SJSA1 (cell line): ENCODE results near the gene ROR1. TPM values are rescaled to one million over a fixed set of nuclear protein-coding genes. Genes with fewer than 3 reads are reported as not detected.

ENCODE experiments used
- DNase-seq, 2 experiments: peaks; one replicate each; pipeline ENCODE4 v3.0.0-alpha.2; 2015 to 2020; ENCODE audit warnings: low spot score in 2 of 2, low read depth in 1 of 2
- H3K27ac ChIP-seq: fragments of 250-450 bp; sonication (Bioruptor Pico); 2 replicates; pipeline ENCODE4 v1.5.1; 2020; ENCODE audit warnings: mild to moderate bottlenecking, moderate library complexity
- H3K27me3 ChIP-seq: fragments of 250-450 bp; sonication (Bioruptor Pico); replicated peaks from 2 replicates; pipeline ENCODE4 v1.5.1; 2020; ENCODE audit warnings: mild to moderate bottlenecking, moderate library complexity
- H3K36me3 ChIP-seq: fragments of 250-450 bp; sonication (Bioruptor Pico); 2 replicates; pipeline ENCODE4 v1.5.1; 2020; ENCODE audit warnings: mild to moderate bottlenecking
- H3K4me1 ChIP-seq: fragments of 250-450 bp; sonication (Bioruptor Pico); replicated peaks from 2 replicates; pipeline ENCODE4 v1.6.1; 2021; ENCODE audit warnings: mild to moderate bottlenecking
- H3K4me3 ChIP-seq: fragments of 250-450 bp; sonication (Bioruptor Pico); 2 replicates; pipeline ENCODE4 v1.5.1; 2020; ENCODE audit warnings: mild to moderate bottlenecking
- H3K9me3 ChIP-seq: fragments of 250-450 bp; sonication (Bioruptor Pico); replicated peaks from 2 replicates; pipeline ENCODE4 v1.5.1; 2020; ENCODE audit warnings: mild to moderate bottlenecking
- total RNA-seq: library from RNA; depleted of rRNA; stranded (reverse); fragments of >200 nt; shearing (Covaris generic); gene quantifications from 2 replicates; pipeline ENCODE4 v1.2.3, GENCODE V29; 2014

Gene ROR1
- total RNA-seq, 1 experiment from 2014 or later, result 19.7 TPM

DNA sequence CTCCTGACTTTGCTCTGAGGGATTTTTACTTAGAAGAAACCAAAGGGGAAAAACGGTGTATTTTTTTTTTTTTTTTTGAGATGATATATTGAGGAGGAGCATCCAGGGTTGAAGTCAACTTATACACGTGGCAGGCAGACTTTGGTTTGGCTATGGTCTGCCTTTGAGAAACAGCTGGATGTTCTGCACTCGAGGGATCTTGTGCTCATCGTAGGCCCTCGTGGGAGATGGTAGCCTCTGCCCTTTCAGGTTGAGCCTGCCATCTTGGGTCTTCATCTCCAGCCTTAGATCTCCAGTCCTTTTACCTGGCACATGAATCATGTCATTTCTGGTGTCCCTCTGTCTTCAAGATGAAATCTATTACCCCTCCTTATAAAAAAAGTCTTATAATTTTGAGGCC, 362.5 kb downstream of the ROR1 start:
- Histone ChIP-seq H3K9me3 (no peaks in the 10 kb centered on the region; the same call in 1 of the 2 replicates), H3K36me3 (no peaks in the 10 kb centered on the region; the same call in 1 of the 2 replicates), H3K27me3 (no peaks in the 10 kb centered on the region), H3K27ac (no peak overlapping the region), H3K4me1 (peaks cover 32% of the 10 kb centered on the region), H3K4me3 (no peak overlapping the region)
- no peak for DNase-seq

- Histone ChIP-seq H3K27me3 (no peaks in the 10 kb centered on the region), H3K27ac (no peak overlapping the region), H3K36me3 (no peaks in the 10 kb centered on the region; the same call in 1 of the 2 replicates), H3K9me3 (no peaks in the 10 kb centered on the region; the same call in 1 of the 2 replicates), H3K4me1 (peaks cover 32% of the 10 kb centered on the region), H3K4me3 (no peak overlapping the region)
- peak; percentile 76 to 78 for DNase-seq
These were observed 363.1 kb downstream of the ROR1 start for GRCh38 chr1:64136752-64137411.

DNA sequence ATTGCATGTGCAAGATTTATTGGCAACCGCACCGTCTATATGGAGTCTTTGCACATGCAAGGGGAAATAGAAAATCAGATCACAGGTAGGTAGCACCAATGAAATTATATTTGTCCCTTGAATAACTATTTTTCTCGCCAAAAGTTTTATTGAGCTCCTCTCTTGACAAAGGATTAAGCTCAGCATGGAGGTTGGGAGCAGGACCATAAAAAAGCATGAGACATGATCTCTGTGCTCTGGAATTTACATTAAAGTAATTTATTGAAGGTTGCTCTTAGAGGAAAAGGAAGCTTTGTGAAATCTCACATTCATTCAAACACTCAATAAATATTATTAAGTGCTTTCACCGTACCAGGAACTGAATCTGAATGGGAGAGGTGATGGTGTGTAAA, 363.6 kb downstream of the ROR1 start:
- Histone ChIP-seq H3K4me1 (peaks cover 32% of the 10 kb centered on the region), H3K4me3 (no peak overlapping the region), H3K27ac (no peak overlapping the region), H3K27me3 (no peaks in the 10 kb centered on the region), H3K9me3 (no peaks in the 10 kb centered on the region; the same call in 1 of the 2 replicates), H3K36me3 (no peaks in the 10 kb centered on the region; the same call in 1 of the 2 replicates)
- DNase-seq, result no peak

- no peaks in the 10 kb centered on the region for H3K27me3 ChIP-seq
- H3K36me3 ChIP-seq, result peaks cover 3% of the 10 kb centered on the region; the same call in 1 of the 2 replicates
- H3K27ac ChIP-seq, result no peak overlapping the region
- no peaks in the 10 kb centered on the region; the same call in 1 of the 2 replicates for H3K9me3 ChIP-seq
- H3K4me1 ChIP-seq, result peaks cover 21% of the 10 kb centered on the region
- no peak overlapping the region for H3K4me3 ChIP-seq
- no peak for DNase-seq
These were observed 366.1 kb downstream of the ROR1 start for GRCh38 chr1:64139877-64140276.

- Histone ChIP-seq H3K4me1 (peaks cover 21% of the 10 kb centered on the region), H3K4me3 (no peak overlapping the region), H3K27ac (no peak overlapping the region), H3K9me3 (no peaks in the 10 kb centered on the region; the same call in 1 of the 2 replicates), H3K36me3 (peaks cover 3% of the 10 kb centered on the region; the same call in 1 of the 2 replicates), H3K27me3 (no peaks in the 10 kb centered on the region)
- DNase-seq, result no peak
These were observed 366.8 kb downstream of the ROR1 start for GRCh38 chr1:64140596-64140995.

DNA sequence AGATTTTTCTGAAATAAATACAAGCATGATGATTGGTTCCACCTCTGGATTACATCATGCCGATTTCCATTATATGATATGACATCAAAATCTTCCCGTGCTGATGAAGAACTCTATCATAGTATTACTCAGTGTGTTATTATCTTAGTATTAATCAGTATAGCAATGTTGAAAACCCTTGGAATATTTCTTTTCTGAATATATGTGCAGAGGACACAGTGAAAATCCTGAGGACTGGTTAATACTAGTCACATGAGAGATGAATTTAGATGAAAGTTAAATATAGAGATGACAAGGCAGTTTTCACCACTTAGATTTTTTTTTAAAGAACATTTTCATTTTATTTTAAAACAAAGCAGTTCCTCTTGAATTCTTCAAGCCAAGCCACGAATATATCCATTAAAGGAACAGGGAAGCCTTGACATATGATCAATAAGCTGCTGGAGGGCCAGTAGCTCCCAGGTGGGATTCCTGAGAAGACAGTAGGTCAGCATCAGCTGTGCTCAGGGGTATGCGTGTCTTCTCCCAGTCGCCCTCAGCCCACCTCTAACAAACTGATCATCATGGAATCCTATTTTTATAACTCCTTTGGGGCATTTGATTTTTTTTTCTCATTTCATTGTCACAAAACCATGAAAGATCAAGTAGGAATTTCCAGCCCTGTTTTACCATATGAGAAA, 373.4 kb downstream of the ROR1 start:
- H3K4me3 ChIP-seq, result no peak overlapping the region
- H3K4me1 ChIP-seq, result no peaks in the 10 kb centered on the region
- DNase-seq, result no peak
- no peak overlapping the region for H3K27ac ChIP-seq
- H3K36me3 ChIP-seq, result 0 out of 2 replicates have a peak, but pooled peaks cover 3% of the 10 kb centered on the region
- H3K9me3 ChIP-seq, result no peaks in the 10 kb centered on the region
- H3K27me3 ChIP-seq, result no peaks in the 10 kb centered on the region

DNA sequence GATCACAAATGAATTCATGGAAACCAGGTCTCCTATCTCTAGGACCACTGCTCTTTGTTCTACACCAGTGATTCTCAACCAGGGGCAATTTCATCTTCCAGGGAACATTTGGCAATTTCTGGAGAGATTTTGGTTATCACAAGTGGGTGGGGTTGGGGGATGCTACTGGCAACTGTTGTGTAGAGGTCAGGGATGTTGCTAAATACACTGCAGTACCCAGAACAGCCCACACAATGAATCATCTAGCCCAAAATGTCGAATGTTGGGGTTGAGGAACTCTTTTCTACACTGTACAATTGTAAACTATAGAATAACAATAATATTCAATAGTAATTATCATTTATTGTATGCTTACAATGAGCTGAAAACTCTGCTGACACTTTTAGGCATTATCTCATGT, 373.9 kb downstream of the ROR1 start:
- H3K4me3 ChIP-seq, result no peak overlapping the region
- H3K9me3 ChIP-seq, result no peaks in the 10 kb centered on the region
- no peaks in the 10 kb centered on the region for H3K27me3 ChIP-seq
- 0 out of 2 replicates have a peak, but pooled peaks cover 2% of the 10 kb centered on the region for H3K36me3 ChIP-seq
- H3K4me1 ChIP-seq, result no peaks in the 10 kb centered on the region
- H3K27ac ChIP-seq, result no peak overlapping the region
- no peak for DNase-seq

DNA sequence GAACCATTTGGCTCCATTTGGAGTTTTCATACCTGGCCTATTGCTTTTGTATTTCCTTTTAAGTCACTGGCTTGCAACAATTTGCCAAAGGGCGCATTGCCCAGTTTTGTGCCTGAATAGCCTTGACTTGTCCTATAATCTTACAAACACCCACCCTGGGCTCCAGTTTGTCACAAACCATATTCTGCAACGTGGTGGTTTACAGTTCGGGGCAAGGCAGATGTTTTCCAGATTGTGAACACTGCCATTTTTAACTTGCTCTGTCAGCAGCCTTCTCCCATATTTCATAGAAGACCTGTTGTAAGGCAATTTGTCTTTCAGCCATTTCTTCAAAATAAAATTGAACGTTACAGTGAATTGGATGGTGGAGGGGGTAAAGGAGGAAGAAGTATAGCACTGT, 376.4 kb downstream of the ROR1 start:
- no peak overlapping the region for H3K4me3 ChIP-seq
- H3K27ac ChIP-seq, result no peak overlapping the region
- H3K9me3 ChIP-seq, result no peaks in the 10 kb centered on the region
- H3K27me3 ChIP-seq, result 0 out of 2 replicates have a peak, but pooled peaks cover 2% of the 10 kb centered on the region
- no peaks in the 10 kb centered on the region for H3K4me1 ChIP-seq
- DNase-seq, result no peak
- no peaks in the 10 kb centered on the region for H3K36me3 ChIP-seq

DNA sequence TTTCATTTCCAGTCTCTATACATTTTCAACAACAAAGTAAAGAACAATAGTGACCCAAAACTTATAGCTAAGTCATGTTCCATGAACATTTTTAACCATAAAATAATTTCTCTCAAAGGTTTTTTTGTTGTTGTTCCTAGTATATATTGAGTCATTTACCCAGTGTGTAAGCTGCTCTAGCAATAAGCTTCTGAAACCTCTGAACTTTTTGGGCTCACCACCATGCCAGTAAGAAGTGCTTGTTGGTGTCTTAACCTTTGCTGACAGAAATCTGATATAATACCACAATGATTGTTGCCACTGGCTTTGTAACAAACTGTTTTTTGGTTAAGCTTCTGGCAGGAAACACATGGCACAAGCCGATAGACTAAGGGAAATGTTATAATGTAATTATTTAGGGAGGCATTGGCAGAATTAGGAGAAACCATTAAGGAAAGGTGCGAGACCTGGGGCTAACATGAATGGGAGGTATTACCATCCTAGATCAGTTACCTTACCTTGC, 377.0 kb downstream of the ROR1 start:
- Histone ChIP-seq H3K27ac (no peak overlapping the region), H3K4me3 (no peak overlapping the region), H3K36me3 (no peaks in the 10 kb centered on the region), H3K27me3 (0 out of 2 replicates have a peak, but pooled peaks cover 2% of the 10 kb centered on the region), H3K4me1 (no peaks in the 10 kb centered on the region), H3K9me3 (no peaks in the 10 kb centered on the region)
- DNase-seq, result no peak

GRCh38 chr1:64155278-64155677, 381.5 kb downstream of the ROR1 start:
- Histone ChIP-seq H3K4me3 (no peak overlapping the region), H3K9me3 (no peaks in the 10 kb centered on the region), H3K27me3 (0 out of 2 replicates have a peak, but pooled peaks cover 2% of the 10 kb centered on the region), H3K27ac (no peak overlapping the region), H3K4me1 (no peaks in the 10 kb centered on the region), H3K36me3 (no peaks in the 10 kb centered on the region)
- no peak for DNase-seq

DNA sequence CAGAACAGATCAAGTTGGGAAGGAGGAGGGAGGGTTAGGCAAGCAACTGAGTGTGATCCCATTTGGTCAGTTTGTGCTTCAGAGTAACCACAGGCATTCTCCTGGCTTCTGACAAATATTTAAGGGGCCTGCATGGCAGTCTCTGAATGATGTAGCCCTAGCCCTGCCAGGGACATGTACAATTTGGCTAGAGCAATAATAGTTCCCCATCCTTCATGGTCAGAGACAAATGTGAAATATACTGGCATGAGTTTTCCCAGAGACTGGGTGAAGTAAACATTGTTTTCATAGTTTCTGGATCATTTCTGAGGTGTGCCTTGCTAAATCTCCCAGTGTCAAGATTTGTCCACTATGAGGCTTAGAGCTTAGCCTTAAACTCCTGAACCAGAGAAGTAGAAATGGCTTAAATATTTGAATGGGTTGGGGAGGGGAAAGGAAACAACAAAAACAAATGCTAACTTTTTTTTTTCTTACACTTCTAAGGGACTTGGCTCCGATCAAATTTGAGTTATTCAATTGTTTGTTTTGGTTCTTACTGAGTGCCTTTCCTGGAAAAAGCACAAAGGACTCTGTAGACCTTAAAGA, 387.6 kb downstream of the ROR1 start:
- no peaks in the 10 kb centered on the region for H3K27me3 ChIP-seq
- H3K9me3 ChIP-seq, result no peaks in the 10 kb centered on the region
- no peak overlapping the region for H3K4me3 ChIP-seq
- H3K27ac ChIP-seq, result peak overlapping the region; percentile 35; the same call in 1 of the 2 replicates
- peaks cover 30% of the 10 kb centered on the region for H3K4me1 ChIP-seq
- no peaks in the 10 kb centered on the region; the same call in 1 of the 2 replicates for H3K36me3 ChIP-seq
- DNase-seq, result peak in 1 of 2 experiments; percentile 57

- H3K4me3 ChIP-seq, result no peak overlapping the region
- H3K9me3 ChIP-seq, result no peaks in the 10 kb centered on the region
- DNase-seq, result no peak
- no peaks in the 10 kb centered on the region for H3K27me3 ChIP-seq
- no peaks in the 10 kb centered on the region; the same call in 1 of the 2 replicates for H3K36me3 ChIP-seq
- peaks cover 30% of the 10 kb centered on the region for H3K4me1 ChIP-seq
- H3K27ac ChIP-seq, result peak overlapping the region; percentile 6; the same call in 1 of the 2 replicates
These were observed 388.3 kb downstream of the ROR1 start for GRCh38 chr1:64162151-64162550.

DNA sequence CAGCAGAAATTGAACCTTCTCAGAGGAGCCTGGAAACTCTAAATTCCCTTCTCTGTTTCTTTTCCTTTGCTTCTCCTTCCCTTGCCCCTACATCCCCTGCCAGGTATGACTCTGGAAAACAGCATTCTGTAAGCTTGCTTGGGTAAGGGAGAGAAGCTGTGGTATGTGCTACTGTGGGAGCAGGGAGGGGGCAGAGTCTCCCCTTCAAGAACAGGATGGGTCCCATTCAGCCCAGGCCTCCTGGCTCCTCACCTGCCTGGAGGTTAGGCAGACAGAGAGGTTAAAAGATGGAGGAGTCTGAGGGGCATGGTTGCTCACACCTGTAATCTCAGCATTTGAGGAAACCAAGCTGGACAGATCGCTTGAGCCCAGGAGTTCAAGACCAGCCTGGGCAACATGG, 389.0 kb downstream of the ROR1 start:
- peaks cover 30% of the 10 kb centered on the region for H3K4me1 ChIP-seq
- H3K9me3 ChIP-seq, result no peaks in the 10 kb centered on the region
- no peaks in the 10 kb centered on the region for H3K27me3 ChIP-seq
- no peak for DNase-seq
- no peak overlapping the region for H3K4me3 ChIP-seq
- no peak overlapping the region for H3K27ac ChIP-seq
- no peaks in the 10 kb centered on the region; the same call in 1 of the 2 replicates for H3K36me3 ChIP-seq
